ENCODE measurements around the gene N4BP2L2. TPM values are rescaled to one million over a fixed set of nuclear protein-coding genes. Genes with fewer than 3 reads are reported as not detected.
"Not testable (repeated sequence)": the region's sequence is repeated elsewhere in the genome, so short reads cannot be mapped to it uniquely, and the experiment has no call there.

N4BP2L2 gene
- total and polyA plus RNA-seq, 2 experiments from 2014 or later = 70.1 to 89.4 TPM

- H3K27me3 ChIP-seq (replicated peaks; ENCODE audit: insufficient read depth) = no peaks in the 10 kb centered on the region
- H3F3A ChIP-seq (ENCODE audit: insufficient read depth) = no peaks in the 10 kb centered on the region
- no peaks in the 10 kb centered on the region for H3K9me2 ChIP-seq (ENCODE audit: insufficient read depth)
- H3K4me3 ChIP-seq = no peak overlapping the region
- in situ Hi-C loops (cut with MboI) = loop anchor here (25.0 kb wide), 2 partner anchors 960 to 1135 kb away; no protein-coding TSS in a partner anchor
- TF ChIP-seq EZH2phosphoT487 (IDR thresholded peaks at IDR 0.05; ENCODE audit: insufficient read depth, low read depth) (no peak), EZH2 (IDR thresholded peaks at IDR 0.05; ENCODE audit: insufficient read depth, poor library complexity, severe bottlenecking) (no peak)
- H3K4me1 ChIP-seq (ENCODE audit: insufficient read depth) = no peaks in the 10 kb centered on the region
- WGBS, 2 experiments (ENCODE audit: low coverage in 1 of 2, low lambda C conversion rate in 2 of 2, missing lambda C conversion rate in 2 of 2) = 95 to 96% methylated on average over 3 of the region's 3 CpGs
- H4K20me1 ChIP-seq (ENCODE audit: insufficient read depth) = no peaks in the 10 kb centered on the region
- no peak for DNase-seq
- no peak overlapping the region for H2AFZ ChIP-seq
- H3K27ac ChIP-seq = no peak overlapping the region
- H3K4me2 ChIP-seq (ENCODE audit: unreplicated experiment) = no peak overlapping the region
- H3K9me3 ChIP-seq (ENCODE audit: low read depth) = no peaks in the 10 kb centered on the region
- H3K9ac ChIP-seq = no peak overlapping the region
- H3K79me2 ChIP-seq (ENCODE audit: insufficient read depth) = no peaks in the 10 kb centered on the region
- H3K36me3 ChIP-seq (ENCODE audit: low read depth) = no peaks in the 10 kb centered on the region
Observed at GRCh38 chr13:32577032-32577431, 38.4 kb upstream of the N4BP2L2 start.

GRCh38 chr13:32575687-32576086, 37.1 kb upstream of the N4BP2L2 start:
- not testable (repeated sequence) for H3K9ac ChIP-seq; H3K36me3 ChIP-seq (ENCODE audit: low read depth); H3K79me2 ChIP-seq (ENCODE audit: insufficient read depth); H2AFZ ChIP-seq; H3K9me3 ChIP-seq (ENCODE audit: low read depth); H3K27ac ChIP-seq; H3F3A ChIP-seq (ENCODE audit: insufficient read depth); H3K9me2 ChIP-seq (ENCODE audit: insufficient read depth); H4K20me1 ChIP-seq (ENCODE audit: insufficient read depth); H3K4me2 ChIP-seq (ENCODE audit: unreplicated experiment); H3K4me3 ChIP-seq; H3K4me1 ChIP-seq (ENCODE audit: insufficient read depth); DNase-seq; H3K27me3 ChIP-seq (replicated peaks; ENCODE audit: insufficient read depth)
- 39 to 50% methylated on average over 4 of the region's 4 CpGs for WGBS, 2 experiments (ENCODE audit: low coverage in 1 of 2, low lambda C conversion rate in 2 of 2, missing lambda C conversion rate in 2 of 2)
- in situ Hi-C loops (cut with MboI) = loop anchor here (25.0 kb wide), 2 partner anchors 962 to 1137 kb away; no protein-coding TSS in a partner anchor

- H3K4me1 ChIP-seq (ENCODE audit: insufficient read depth); H3K9me2 ChIP-seq (ENCODE audit: insufficient read depth); H2AFZ ChIP-seq; H3K27ac ChIP-seq; H3K9ac ChIP-seq; H3K4me2 ChIP-seq (ENCODE audit: unreplicated experiment); in situ Hi-C loops (cut with MboI); H3K27me3 ChIP-seq (replicated peaks; ENCODE audit: insufficient read depth); H3K36me3 ChIP-seq (ENCODE audit: low read depth); H3K79me2 ChIP-seq (ENCODE audit: insufficient read depth); H3K9me3 ChIP-seq (ENCODE audit: low read depth); DNase-seq; H3K4me3 ChIP-seq; H4K20me1 ChIP-seq (ENCODE audit: insufficient read depth); H3F3A ChIP-seq (ENCODE audit: insufficient read depth): not testable (repeated sequence)
- WGBS, 2 experiments (ENCODE audit: low coverage in 1 of 2, low lambda C conversion rate in 2 of 2, missing lambda C conversion rate in 2 of 2) = 74 to 93% methylated on average over 1 of the region's 1 CpG
Observed at GRCh38 chr13:32560842-32561241, 22.2 kb upstream of the N4BP2L2 start.

- WGBS, 2 experiments (ENCODE audit: low coverage in 1 of 2, low lambda C conversion rate in 2 of 2, missing lambda C conversion rate in 2 of 2) = 95 to 98% methylated on average over 2 of the region's 2 CpGs
- H3K9ac ChIP-seq = no peak overlapping the region
- H3K4me2 ChIP-seq (ENCODE audit: unreplicated experiment) = no peak overlapping the region
- no peaks in the 10 kb centered on the region for H4K20me1 ChIP-seq (ENCODE audit: insufficient read depth)
- no peak overlapping the region for H2AFZ ChIP-seq
- no peaks in the 10 kb centered on the region for H3F3A ChIP-seq (ENCODE audit: insufficient read depth)
- no peaks in the 10 kb centered on the region for H3K36me3 ChIP-seq (ENCODE audit: low read depth)
- no peaks in the 10 kb centered on the region for H3K27me3 ChIP-seq (replicated peaks; ENCODE audit: insufficient read depth)
- no peaks in the 10 kb centered on the region for H3K4me1 ChIP-seq (ENCODE audit: insufficient read depth)
- no peak overlapping the region for H3K4me3 ChIP-seq
- H3K27ac ChIP-seq = no peak overlapping the region
- no peak for DNase-seq
- in situ Hi-C loops (cut with MboI) = no loop called here
- no peaks in the 10 kb centered on the region for H3K79me2 ChIP-seq (ENCODE audit: insufficient read depth)
- H3K9me3 ChIP-seq (ENCODE audit: low read depth) = no peaks in the 10 kb centered on the region
- no peaks in the 10 kb centered on the region for H3K9me2 ChIP-seq (ENCODE audit: insufficient read depth)
- TF ChIP-seq EZH2phosphoT487 (IDR thresholded peaks at IDR 0.05; ENCODE audit: insufficient read depth, low read depth) (no peak), EZH2 (IDR thresholded peaks at IDR 0.05; ENCODE audit: insufficient read depth, poor library complexity, severe bottlenecking) (no peak)
Observed at GRCh38 chr13:32555613-32556012, 17.0 kb upstream of the N4BP2L2 start.

- in situ Hi-C loops (cut with MboI) = no loop called here
- WGBS, 2 experiments (ENCODE audit: low coverage in 1 of 2, low lambda C conversion rate in 2 of 2, missing lambda C conversion rate in 2 of 2) = 54% methylated on average over 1 of the region's 1 CpG
- Histone ChIP-seq H3F3A (ENCODE audit: insufficient read depth) (no peaks in the 10 kb centered on the region), H3K9ac (no peak overlapping the region), H3K9me3 (ENCODE audit: low read depth) (no peaks in the 10 kb centered on the region), H3K27me3 (replicated peaks; ENCODE audit: insufficient read depth) (0 out of 2 replicates have a peak, but pooled peaks cover 3% of the 10 kb centered on the region), H3K79me2 (ENCODE audit: insufficient read depth) (no peaks in the 10 kb centered on the region), H3K36me3 (ENCODE audit: low read depth) (no peaks in the 10 kb centered on the region), H3K4me1 (ENCODE audit: insufficient read depth) (no peaks in the 10 kb centered on the region), H2AFZ (no peak overlapping the region), H3K27ac (no peak overlapping the region), H3K4me3 (no peak overlapping the region), H3K9me2 (ENCODE audit: insufficient read depth) (no peaks in the 10 kb centered on the region), H3K4me2 (ENCODE audit: unreplicated experiment) (no peak overlapping the region), H4K20me1 (ENCODE audit: insufficient read depth) (no peaks in the 10 kb centered on the region)
- TF ChIP-seq EZH2 (IDR thresholded peaks at IDR 0.05; ENCODE audit: insufficient read depth, poor library complexity, severe bottlenecking) (no peak), EZH2phosphoT487 (IDR thresholded peaks at IDR 0.05; ENCODE audit: insufficient read depth, low read depth) (no peak)
- no peak for DNase-seq
Observed at GRCh38 chr13:32553720-32554119, 15.1 kb upstream of the N4BP2L2 start.

Measured in GM23248 (cell line).